HepG2 (cell line): Measurements from ENCODE around the gene TSEN54. TPM values are rescaled to one million over a fixed set of nuclear protein-coding genes. Genes with fewer than 3 reads are reported as not detected.
A peak's percentile ranks its signal among the peaks of the same experiment; 100 is the strongest.

Source experiments
- ATF2 ChIP-seq: sonication (generic); formaldehyde crosslinking; IDR thresholded peaks from 2 replicates; pipeline ENCODE4 v1.4.0; 2020; ENCODE audit warnings: missing genetic modification reagents
- CEBPG ChIP-seq: IDR thresholded peaks from 2 replicates; pipeline ENCODE4 v1.6.1; 2016
- JARID2 ChIP-seq: sonication (generic); formaldehyde crosslinking; IDR thresholded peaks from 2 replicates; pipeline ENCODE4 v1.8.1; 2023; ENCODE audit warnings: missing genetic modification reagents, inconsistent platforms; ENCODE audit not compliant: insufficient replicate concordance
- KAT8 ChIP-seq: IDR thresholded peaks from 2 replicates; pipeline ENCODE4 v1.6.1; 2016; ENCODE audit warnings: missing genetic modification reagents, missing compliant biosample characterization
- KDM5B ChIP-seq: sonication (generic); formaldehyde crosslinking; IDR thresholded peaks from 2 replicates; pipeline ENCODE4 v1.4.0; 2020; ENCODE audit warnings: missing genetic modification reagents, mild to moderate bottlenecking, borderline replicate concordance
- KLF9 ChIP-seq: IDR thresholded peaks from 2 replicates; pipeline ENCODE4 v1.6.1; 2016; ENCODE audit warnings: low read depth
- RCOR2 ChIP-seq: IDR thresholded peaks from 2 replicates; pipeline ENCODE4 v1.6.1; 2016; ENCODE audit warnings: missing biosample characterization, missing genetic modification reagents
- SYNCRIP ChIP-seq: fragments of 200-400 bp; formaldehyde crosslinking; IDR thresholded peaks from 2 replicates; pipeline ENCODE4 v1.6.1; 2018; ENCODE audit warnings: mild to moderate bottlenecking, low read depth, low read length; ENCODE audit not compliant: insufficient read depth
- ZIK1 ChIP-seq: sonication (generic); formaldehyde crosslinking; IDR thresholded peaks from 2 replicates; pipeline ENCODE4 v1.5.0; 2020; ENCODE audit warnings: mild to moderate bottlenecking, low read depth, missing genetic modification reagents, borderline replicate concordance
- ZNF407 ChIP-seq: sonication (generic); formaldehyde crosslinking; IDR thresholded peaks from one replicate; pipeline ENCODE4 v1.5.1; 2020; ENCODE audit warnings: mild to moderate bottlenecking, missing genetic modification reagents; ENCODE audit errors: not compliant biosample characterization
- ZNF510 ChIP-seq: sonication (generic); formaldehyde crosslinking; IDR thresholded peaks from 2 replicates; pipeline ENCODE4 v1.4.0; 2020; ENCODE audit warnings: low read depth, mild to moderate bottlenecking, missing genetic modification reagents
- ZNF547 ChIP-seq: sonication (generic); formaldehyde crosslinking; IDR thresholded peaks from 2 replicates; pipeline ENCODE4 v1.5.1; 2020; ENCODE audit warnings: mild to moderate bottlenecking, missing genetic modification reagents
- ZNF776 ChIP-seq: sonication (generic); formaldehyde crosslinking; IDR thresholded peaks from 2 replicates; pipeline ENCODE4 v1.4.0; 2020; ENCODE audit warnings: mild to moderate bottlenecking, missing genetic modification reagents
- polyA plus RNA-seq, 8 experiments: library from polyadenylated mRNA; depleted of rRNA in 3 of 8; stranded (reverse) in 7 of 8; unstranded in 1 of 8; fragments of >200 nt; fragmentation: Illumina TruSeq in 4 of 8; extraction: Trizol in 4 of 8; gene quantifications; 2 replicates each; pipeline versions ENCODE4 v1.2.1 to v1.2.3, GENCODE V29; 2011 to 2016; ENCODE audit warnings: low read depth in 4 of 8, missing spikeins in 1 of 8, mixed read lengths in 1 of 8; ENCODE audit not compliant: insufficient read depth in 1 of 8
- total RNA-seq, 5 experiments: library from RNA; depleted of rRNA; stranded (reverse); fragments of >200 nt; fragmentation: Illumina TruSeq; extraction: Trizol; gene quantifications; 2 replicates each; pipeline ENCODE4 v1.2.3, GENCODE V29; 2016; ENCODE audit warnings: low read depth in 1 of 5
- TF ChIP-seq, protein P1 (sequence below): sonication (generic); formaldehyde crosslinking; IDR thresholded peaks from 2 replicates; pipeline ENCODE4 v1.8.1; 2023; ENCODE audit warnings: mild to moderate bottlenecking, inconsistent platforms, moderate library complexity, missing genetic modification reagents, borderline replicate concordance
- TF ChIP-seq, protein P2 (sequence below): sonication (generic); formaldehyde crosslinking; IDR thresholded peaks from 2 replicates; pipeline ENCODE4 v1.4.0; 2020; ENCODE audit warnings: mild to moderate bottlenecking, missing genetic modification reagents

TSEN54 gene
- total and polyA plus RNA-seq, 2 of the 13 experiments (the other 11 are each of a cell fraction or from before 2014, with no cell fraction given): 62.9 to 63.3 TPM

DNA sequence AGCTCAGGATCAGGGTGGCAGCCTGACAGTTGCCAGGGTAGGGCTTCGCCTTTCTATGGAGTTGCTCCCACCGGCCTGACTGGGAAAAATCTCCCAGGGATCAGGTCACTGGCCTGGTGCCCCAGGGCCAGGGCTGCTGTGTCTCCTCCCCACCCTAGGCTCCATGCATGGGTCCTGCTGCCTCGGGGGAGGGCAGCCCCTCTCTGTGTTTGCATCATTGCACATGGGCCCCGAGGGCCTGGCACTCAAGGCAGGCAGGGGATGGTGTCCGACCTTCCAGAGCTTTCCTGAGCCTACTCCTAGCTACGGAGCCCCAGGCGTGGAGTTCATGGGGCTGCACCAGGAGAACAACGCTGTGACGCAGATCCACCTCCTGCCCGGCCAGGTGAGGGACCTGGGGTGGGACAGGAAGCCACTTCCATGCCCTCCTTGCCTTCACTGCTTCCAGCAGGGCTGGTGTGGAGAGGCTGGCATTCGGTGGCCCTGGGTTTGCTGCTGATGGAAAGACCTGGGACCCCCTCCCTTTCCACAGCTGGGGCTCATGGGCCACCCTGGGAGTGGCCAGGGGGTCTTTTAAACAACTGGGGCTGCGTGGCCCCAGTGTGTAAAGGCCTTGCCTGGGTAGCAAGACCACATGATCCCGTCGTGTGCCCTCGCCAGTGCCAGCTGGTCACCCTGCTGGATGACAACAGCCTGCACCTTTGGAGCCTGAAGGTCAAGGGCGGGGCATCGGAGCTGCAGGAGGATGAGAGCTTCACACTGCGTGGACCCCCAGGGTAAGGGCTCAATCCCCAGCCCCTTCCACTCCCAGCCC lies 41.7 kb downstream of the TSEN54 start (continued):
- TF ChIP-seq ATF2 (CRISPR knock-in tag) (0 out of 2 replicates have a peak, but pooled peaks have one; percentile 1), KLF9 (CRISPR knock-in tag) (no peak), ZNF510 (CRISPR knock-in tag) (peak; percentile 76; the same call in 1 of the 2 replicates), ZNF547 (CRISPR knock-in tag) (no peak), KDM5B (CRISPR knock-in tag) (peak; percentile 79), KAT8 (CRISPR knock-in tag) (no peak), RCOR2 (CRISPR knock-in tag) (no peak), ZNF776 (CRISPR knock-in tag) (peak; percentile 87), SYNCRIP (no peak), CEBPG (CRISPR knock-in tag) (peak; percentile 39; the same call in 1 of the 2 replicates), ZNF407 (CRISPR knock-in tag) (peak; percentile 45), JARID2 (CRISPR knock-in tag) (no peak), ZIK1 (CRISPR knock-in tag) (no peak)
- TF ChIP-seq, protein P1, sequence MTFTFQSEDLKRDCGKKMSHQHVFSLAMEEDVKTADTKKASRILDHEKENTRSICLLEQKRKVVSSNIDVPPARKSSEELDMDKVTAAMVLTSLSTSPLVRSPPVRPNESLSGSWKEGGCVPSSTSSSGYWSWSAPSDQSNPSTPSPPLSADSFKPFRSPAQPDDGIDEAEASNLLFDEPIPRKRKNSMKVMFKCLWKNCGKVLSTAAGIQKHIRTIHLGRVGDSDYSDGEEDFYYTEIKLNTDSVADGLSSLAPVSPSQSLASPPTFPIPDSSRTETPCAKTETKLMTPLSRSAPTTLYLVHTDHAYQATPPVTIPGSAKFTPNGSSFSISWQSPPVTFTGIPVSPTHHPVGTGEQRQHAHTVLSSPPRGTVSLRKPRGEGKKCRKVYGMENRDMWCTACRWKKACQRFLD: 0 out of 2 replicates have a peak, but pooled peaks have one; percentile 12
- TF ChIP-seq, protein P2, sequence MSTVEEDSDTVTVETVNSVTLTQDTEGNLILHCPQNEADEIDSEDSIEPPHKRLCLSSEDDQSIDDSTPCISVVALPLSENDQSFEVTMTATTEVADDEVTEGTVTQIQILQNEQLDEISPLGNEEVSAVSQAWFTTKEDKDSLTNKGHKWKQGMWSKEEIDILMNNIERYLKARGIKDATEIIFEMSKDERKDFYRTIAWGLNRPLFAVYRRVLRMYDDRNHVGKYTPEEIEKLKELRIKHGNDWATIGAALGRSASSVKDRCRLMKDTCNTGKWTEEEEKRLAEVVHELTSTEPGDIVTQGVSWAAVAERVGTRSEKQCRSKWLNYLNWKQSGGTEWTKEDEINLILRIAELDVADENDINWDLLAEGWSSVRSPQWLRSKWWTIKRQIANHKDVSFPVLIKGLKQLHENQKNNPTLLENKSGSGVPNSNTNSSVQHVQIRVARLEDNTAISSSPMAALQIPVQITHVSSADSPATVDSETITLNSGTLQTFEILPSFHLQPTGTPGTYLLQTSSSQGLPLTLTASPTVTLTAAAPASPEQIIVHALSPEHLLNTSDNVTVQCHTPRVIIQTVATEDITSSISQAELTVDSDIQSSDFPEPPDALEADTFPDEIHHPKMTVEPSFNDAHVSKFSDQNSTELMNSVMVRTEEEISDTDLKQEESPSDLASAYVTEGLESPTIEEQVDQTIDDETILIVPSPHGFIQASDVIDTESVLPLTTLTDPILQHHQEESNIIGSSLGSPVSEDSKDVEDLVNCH (CRISPR knock-in tag): 0 out of 2 replicates have a peak, but pooled peaks have one; percentile 75
